Stimulated activated CD4-positive, alpha-beta T cell treated with anti-CD3 and anti-CD28 coated beads, Interleukin-2, amount 100 ng/mL, for 48 hours (primary cell): ENCODE results near the gene GPR137B.

Experiments used
- DNase-seq, 2 donors: peaks; one replicate each; pipeline ENCODE4 v3.0.0-alpha.2; 2020

GPR137B gene

GRCh38 chr1:236142253-236143103 lies at the start of gene GPR137B:
Gene GPR137B (plus strand): TSS chr1:236142539. CDS start chr1:236142623, 84 bp downstream.
- peak; percentile 41 to 47 for DNase-seq

- no peak for DNase-seq
These were observed 49.4 kb upstream of the GPR137B start for GRCh38 chr1:236092899-236093298.

- no peak for DNase-seq
These were observed 46.4 kb upstream of the GPR137B start for GRCh38 chr1:236095705-236096520.

- peak; percentile 65 to 72 for DNase-seq
These were observed 45.5 kb upstream of the GPR137B start for GRCh38 chr1:236096660-236097482.

GRCh38 chr1:236098267-236098666 lies 44.1 kb upstream of the GPR137B start:
- no peak for DNase-seq

GRCh38 chr1:236099355-236099974 lies 42.9 kb upstream of the GPR137B start:
- no peak for DNase-seq

- DNase-seq: no peak
These were observed 41.5 kb upstream of the GPR137B start for GRCh38 chr1:236100799-236101198.

- no peak for DNase-seq
These were observed 40.8 kb upstream of the GPR137B start for GRCh38 chr1:236101233-236102200.

- no peak for DNase-seq
These were observed 39.7 kb upstream of the GPR137B start for GRCh38 chr1:236102611-236103010.

- no peak for DNase-seq
These were observed 39.3 kb upstream of the GPR137B start for GRCh38 chr1:236103059-236103458.

GRCh38 chr1:236103646-236104218 lies 38.6 kb upstream of the GPR137B start:
- peak; percentile 58 to 59 for DNase-seq

GRCh38 chr1:236107121-236107907 lies 35.0 kb upstream of the GPR137B start:
- DNase-seq: no peak

GRCh38 chr1:236108027-236108648 lies 34.2 kb upstream of the GPR137B start:
- DNase-seq: no peak

- DNase-seq: no peak
These were observed 32.2 kb upstream of the GPR137B start for GRCh38 chr1:236110137-236110536.

GRCh38 chr1:236111527-236112331 lies 30.6 kb upstream of the GPR137B start:
- DNase-seq: no peak

- no peak for DNase-seq
These were observed 30.1 kb upstream of the GPR137B start for GRCh38 chr1:236112332-236112627.

GRCh38 chr1:236113324-236114032 lies 28.9 kb upstream of the GPR137B start:
- no peak for DNase-seq

- no peak for DNase-seq
These were observed 28.1 kb upstream of the GPR137B start for GRCh38 chr1:236114076-236114747.
